Tibial nerve (tissue), 3 donors: ENCODE data around the gene PCBP3.

Experiments used
- EP300 ChIP-seq, 2 donors: sonication (generic); formaldehyde crosslinking; IDR thresholded peaks; one replicate each; pipeline ENCODE4 v1.6.1; 2017; ENCODE audit warnings: antibody characterized with exemption in 2 of 2, mild to moderate bottlenecking in 1 of 2
- POLR2A ChIP-seq, 2 donors: fragments of 450-650 bp; IDR thresholded peaks; one replicate each; pipeline ENCODE4 v1.6.1; 2017; ENCODE audit warnings: antibody characterized with exemption in 2 of 2, mild to moderate bottlenecking in 2 of 2, moderate library complexity in 2 of 2

GRCh38 chr21:45709696-45710268, 66.3 kb downstream of the PCBP3 start:
- no peak for TF ChIP-seq POLR2A (IDR thresholded peaks at IDR 0.05)
- TF ChIP-seq EP300 (IDR thresholded peaks at IDR 0.05): no peak
